ENCODE data around the gene NANOS1.

NANOS1 gene

GRCh38 chr10:119060107-119060506 lies 30.6 kb downstream of the NANOS1 start:
- DNase-seq (ENCODE audit: low spot score), result no peak

- DNase-seq (ENCODE audit: low spot score), result no peak
Observed at GRCh38 chr10:119061352-119061751, 31.8 kb downstream of the NANOS1 start.

DNA sequence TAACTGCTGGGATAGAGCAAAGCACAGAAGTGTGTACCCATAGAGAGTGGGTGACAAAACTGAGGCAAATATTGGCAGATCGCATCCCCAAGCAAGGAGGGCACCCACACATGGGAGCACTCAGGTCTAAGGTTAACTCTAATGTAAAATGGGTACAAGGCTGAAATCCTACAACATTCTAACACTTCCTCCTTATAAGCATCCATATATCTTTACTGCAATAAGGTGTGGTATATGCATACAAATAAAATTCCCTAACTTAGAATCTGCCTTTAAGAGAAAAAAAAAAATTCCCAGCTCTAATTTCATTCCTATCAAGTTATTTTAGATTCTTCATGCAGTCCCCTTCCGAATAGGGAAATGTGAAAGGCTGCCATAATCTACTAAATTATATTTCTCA lies 32.4 kb downstream of the NANOS1 start:
- DNase-seq (ENCODE audit: low spot score), result no peak

- no peak for DNase-seq (ENCODE audit: low spot score)
Observed at GRCh38 chr10:119070395-119071165, 41.1 kb downstream of the NANOS1 start.

DNA sequence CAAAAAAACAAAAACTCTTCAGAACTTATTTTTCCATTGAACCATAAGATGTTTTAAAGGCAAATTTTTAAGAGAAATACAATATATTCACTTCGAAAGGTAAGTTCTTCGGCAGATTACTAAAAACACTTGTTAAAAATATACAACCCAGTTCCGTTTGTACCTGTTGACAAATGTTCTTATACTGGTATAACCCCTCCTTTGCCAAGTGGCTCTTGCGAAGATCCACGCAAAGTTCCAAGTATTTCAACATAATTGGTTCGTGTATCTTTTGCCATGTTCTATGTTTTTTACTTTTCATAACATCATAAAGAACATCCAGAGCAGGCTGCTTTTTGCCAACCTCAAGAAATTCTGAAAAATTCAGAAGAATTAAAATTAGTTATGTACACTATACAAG lies 44.1 kb downstream of the NANOS1 start:
- DNase-seq (ENCODE audit: low spot score), result no peak

GRCh38 chr10:119078422-119079179 lies 49.1 kb downstream of the NANOS1 start:
- DNase-seq (ENCODE audit: low spot score), result no peak

DNA sequence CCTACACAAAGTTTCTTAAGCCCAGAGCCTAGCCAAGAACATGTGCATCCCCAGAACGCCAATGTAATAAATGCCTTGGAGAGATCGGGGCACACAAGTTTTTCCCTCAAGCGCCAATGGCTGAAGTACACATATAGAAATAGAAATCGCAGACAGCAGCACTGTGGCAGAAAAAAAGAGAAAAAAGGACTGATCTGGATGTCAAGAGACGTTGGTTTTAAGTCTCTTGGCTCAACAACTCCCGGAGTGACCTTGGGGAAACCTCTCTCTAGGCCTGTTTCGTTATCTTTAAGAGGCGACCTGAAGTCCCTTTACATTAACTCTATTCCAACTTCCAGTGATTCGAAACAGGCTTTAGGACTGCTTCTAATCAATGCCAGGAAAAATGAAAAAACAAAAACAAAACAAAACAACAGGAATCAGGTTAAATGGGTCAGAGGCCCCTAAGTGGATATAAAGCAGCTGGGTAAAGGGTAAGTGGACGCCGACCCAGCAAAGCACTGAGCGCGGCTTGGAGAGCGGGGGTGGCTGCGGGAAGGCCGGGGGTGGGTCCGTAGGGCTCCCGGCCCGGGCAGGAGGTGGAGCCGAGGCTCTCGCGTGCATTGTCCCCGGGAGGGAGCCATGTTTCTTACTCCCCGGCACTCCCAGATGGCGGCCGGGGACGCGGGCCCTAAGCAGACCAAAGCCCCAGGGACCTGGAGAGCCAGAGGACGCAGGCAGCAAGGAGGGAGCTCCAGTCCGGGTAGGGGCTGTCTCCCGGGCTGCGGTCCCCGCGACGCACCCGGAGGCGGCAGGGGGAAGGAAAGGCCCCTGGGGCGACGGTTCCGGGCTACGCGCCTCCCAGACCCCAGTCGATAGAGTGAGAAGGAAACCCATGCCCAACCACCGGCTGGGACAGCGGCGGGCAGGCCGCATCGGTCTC lies 50.3 kb downstream of the NANOS1 start:
- DNase-seq (ENCODE audit: low spot score), result peak; percentile 93

GRCh38 chr10:119080521-119081259 lies 51.2 kb downstream of the NANOS1 start, which contains the start of gene EIF3A:
Gene EIF3A (minus strand): TSS chr10:119080817. CDS start chr10:119080676, 141 bp downstream.
- peak; percentile 98 for DNase-seq (ENCODE audit: low spot score)
